Thyroid gland (tissue), 4 donors: Measurements from ENCODE around the gene KBTBD7.

ENCODE experiments used
- CTCF ChIP-seq, 6 experiments: fragments of 200-600 bp in 3 of 6; fragments of 450-650 bp in 3 of 6; sonication (generic) in 3 of 6; IDR thresholded peaks; one replicate each; pipeline ENCODE4 v1.5.1; 2016 to 2019; ENCODE audit warnings: antibody characterized with exemption in 6 of 6, mild to moderate bottlenecking in 2 of 6, inconsistent platforms in 1 of 6, moderate library complexity in 1 of 6
- POLR2A ChIP-seq, 2 donors: fragments of 450-650 bp; IDR thresholded peaks; one replicate each; pipeline ENCODE4 v1.6.1; 2017; ENCODE audit warnings: antibody characterized with exemption in 2 of 2, mild to moderate bottlenecking in 2 of 2, moderate library complexity in 1 of 2

DNA sequence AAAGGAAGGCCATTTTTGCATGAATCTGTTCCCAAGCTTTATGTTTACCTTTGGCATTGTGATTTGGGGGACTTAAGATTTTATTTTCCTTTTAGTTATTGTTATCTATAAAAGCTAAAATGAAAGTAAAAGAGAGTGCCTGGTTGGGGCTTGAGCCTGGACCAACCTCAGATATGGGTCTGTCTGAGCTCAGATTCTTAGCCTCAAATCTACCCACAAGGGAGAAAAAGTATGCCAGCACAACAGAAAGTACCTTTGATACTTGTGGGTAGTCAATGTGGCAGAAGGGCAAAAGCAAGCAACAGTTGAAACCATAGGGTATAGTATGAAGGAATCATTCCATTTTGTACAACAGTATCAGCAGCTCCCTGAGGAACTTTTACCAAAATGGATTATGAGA lies 35.2 kb downstream of the KBTBD7 start:
- no peak for TF ChIP-seq CTCF (IDR thresholded peaks at IDR 0.05)
- TF ChIP-seq POLR2A (IDR thresholded peaks at IDR 0.05) = no peak
